GM12878 (cell line): Measurements from ENCODE around the gene SHB. TPM values are rescaled to one million over a fixed set of nuclear protein-coding genes. Genes with fewer than 3 reads are reported as not detected.

ENCODE experiments used
- ATF3 ChIP-seq: IDR thresholded peaks from 2 replicates; pipeline ENCODE4 v1.6.1; 2011; ENCODE audit warnings: low read depth, mild to moderate bottlenecking, low read length, moderate library complexity, borderline replicate concordance; ENCODE audit errors: extremely low read depth
- BCLAF1 ChIP-seq: fragments of 450-650 bp; IDR thresholded peaks from 2 replicates; pipeline ENCODE4 v1.6.1; 2017; ENCODE audit warnings: antibody characterized with exemption, mild to moderate bottlenecking, moderate library complexity
- CBFB ChIP-seq: IDR thresholded peaks from 2 replicates; pipeline ENCODE4 v1.6.1; 2016; ENCODE audit warnings: antibody characterized with exemption, low read depth
- EP300 ChIP-seq, 2 experiments: fragments of 150-350 bp in 1 of 2; IDR thresholded peaks; 2 replicates each; pipeline ENCODE4 v1.6.1; 2011 to 2012; ENCODE audit warnings: low read depth in 2 of 2, low read length in 2 of 2, borderline replicate concordance in 1 of 2, improper control_type of control experiment in 1 of 2, inconsistent platforms in 1 of 2; ENCODE audit not compliant: control insufficient read depth in 1 of 2
- HSF1 ChIP-seq: fragments of 150-350 bp; IDR thresholded peaks from 2 replicates; pipeline ENCODE4 v1.6.1; 2014; ENCODE audit warnings: mild to moderate bottlenecking, low read depth, low read length
- IRF3 ChIP-seq: fragments of 450-650 bp; IDR thresholded peaks from 2 replicates; pipeline ENCODE4 v1.6.1; 2014; ENCODE audit warnings: mild to moderate bottlenecking
- MYB ChIP-seq: fragments of 150-350 bp; IDR thresholded peaks from 2 replicates; pipeline ENCODE4 v1.6.1; 2014; ENCODE audit warnings: mild to moderate bottlenecking, low read depth, low read length, borderline replicate concordance
- NFXL1 ChIP-seq: fragments of 450-650 bp; IDR thresholded peaks from 2 replicates; pipeline ENCODE4 v1.6.1; 2017; ENCODE audit warnings: antibody characterized with exemption, mild to moderate bottlenecking, borderline replicate concordance
- NFYB ChIP-seq: IDR thresholded peaks from 2 replicates; pipeline ENCODE4 v1.6.1; 2011; ENCODE audit warnings: low read depth, mild to moderate bottlenecking, low read length, improper control_type of control experiment, moderate library complexity; ENCODE audit not compliant: insufficient read depth
- NRF1 ChIP-seq: conservative IDR thresholded peaks from 2 replicates; pipeline ENCODE4 v1.6.1; 2011; ENCODE audit warnings: mild to moderate bottlenecking, low read depth, low read length, improper control_type of control experiment
- PAX5 ChIP-seq: IDR thresholded peaks from 2 replicates; pipeline ENCODE4 v1.6.1; 2011; ENCODE audit warnings: low read depth, low read length, borderline replicate concordance
- PML ChIP-seq: IDR thresholded peaks from 2 replicates; pipeline ENCODE4 v1.6.1; 2012; ENCODE audit warnings: low read length, inconsistent platforms
- POLR2A ChIP-seq: IDR thresholded peaks from 2 replicates; pipeline ENCODE4 v1.6.1; 2011; ENCODE audit warnings: low read depth, mild to moderate bottlenecking, low read length
- RFX5 ChIP-seq: IDR thresholded peaks from 2 replicates; pipeline ENCODE4 v1.6.1; 2011; ENCODE audit warnings: low read depth, low read length, improper control_type of control experiment
- SIN3A ChIP-seq: IDR thresholded peaks from 2 replicates; pipeline ENCODE4 v1.6.1; 2012; ENCODE audit warnings: low read depth, low read length, improper control_type of control experiment
- SREBF1 ChIP-seq: IDR thresholded peaks from 2 replicates; pipeline ENCODE4 v1.6.1; 2012; ENCODE audit warnings: mild to moderate bottlenecking, low read length
- STAT1 ChIP-seq: fragments of 450-650 bp; conservative IDR thresholded peaks from 2 replicates; pipeline ENCODE4 v1.6.1; 2014; ENCODE audit warnings: antibody characterized with exemption, mild to moderate bottlenecking
- SUZ12 ChIP-seq: fragments of 200-600 bp; sonication (generic); IDR thresholded peaks from one replicate; pipeline ENCODE4 v1.6.1; 2018; ENCODE audit warnings: antibody characterized with exemption, mild to moderate bottlenecking; ENCODE audit not compliant: unreplicated experiment
- USF2 ChIP-seq: IDR thresholded peaks from 2 replicates; pipeline ENCODE4 v1.6.1; 2011; ENCODE audit warnings: low read depth, low read length, improper control_type of control experiment, borderline replicate concordance
- YBX1 ChIP-seq: fragments of 450-650 bp; IDR thresholded peaks from 2 replicates; pipeline ENCODE4 v1.6.1; 2016; ENCODE audit warnings: antibody characterized with exemption
- ZNF274 ChIP-seq: IDR thresholded peaks from one replicate; pipeline ENCODE4 v1.8.0; 2011; ENCODE audit not compliant: insufficient read length, insufficient read depth
- ZNF384 ChIP-seq: IDR thresholded peaks from 2 replicates; pipeline ENCODE4 v1.6.1; 2012; ENCODE audit warnings: low read depth, mild to moderate bottlenecking, low read length, improper control_type of control experiment, borderline replicate concordance
- ZSCAN29 ChIP-seq: fragments of 450-650 bp; IDR thresholded peaks from 2 replicates; pipeline ENCODE4 v1.6.1; 2017; ENCODE audit warnings: mild to moderate bottlenecking, moderate library complexity
- polyA plus RNA-seq, 11 experiments: library from polyadenylated mRNA; depleted of rRNA in 4 of 11; unstranded in 6 of 11; stranded (reverse) in 5 of 11; fragments of >200 nt; fragmentation: Nextera tagmentation in 4 of 11; fragmentation: Illumina TruSeq in 1 of 11; extraction: Ambion mirVana in 4 of 11; extraction: Trizol in 1 of 11; gene quantifications; 1 replicate in 1 of 11; 2 replicates in 10 of 11; pipeline versions ENCODE4 v1.2.1 to v1.2.3, GENCODE V29; 2011 to 2016; ENCODE audit warnings: inconsistent platforms in 2 of 11, missing spikeins in 2 of 11, low read depth in 1 of 11
- total RNA-seq, 4 experiments: library from RNA; depleted of rRNA in 3 of 4; stranded (reverse); fragments of >200 nt in 3 of 4; fragmentation: Illumina TruSeq in 1 of 4; extraction: Trizol in 1 of 4; gene quantifications; 2 replicates each; pipeline versions ENCODE4 v1.2.1 to v1.2.3, GENCODE V29; 2013 to 2021

Gene SHB
- total and polyA plus RNA-seq, 10 of the 15 experiments (the other 5 are each of a cell fraction or from before 2014, with no cell fraction given), result 0.29 to 6.2 (median 1.3) TPM

GRCh38 chr9:37903647-37904444, 165.2 kb downstream of the SHB start, which contains the start of gene SLC25A51 (continued):
- TF ChIP-seq BCLAF1 (no peak), USF2 (peak; percentile 78), STAT1 (peak; percentile 98), NRF1 (peak; percentile 67), YBX1 (no peak), EP300 (IDR thresholded peaks at IDR 0.05; ENCODE audit: borderline replicate concordance in 1 of 2, control insufficient read depth in 1 of 2, low read depth in 2 of 2, low read length in 2 of 2) (peak in 1 of 2 experiments; percentile 59; a peak in 1 of 4 replicates), SUZ12 (no peak), ATF3 (peak; percentile 84), CBFB (peak; percentile 93), NFYB (peak; percentile 24; the same call in 1 of the 2 replicates), POLR2A (peak; percentile 88), PAX5 (peak; percentile 28; the same call in 1 of the 2 replicates), RFX5 (0 out of 2 replicates have a peak, but pooled peaks have one; percentile 43), NFXL1 (no peak), ZSCAN29 (no peak), ZNF274 (no peak), ZNF384 (0 out of 2 replicates have a peak, but pooled peaks have one; percentile 21), IRF3 (peak; percentile 12; the same call in 1 of the 2 replicates), MYB (peak; percentile 55; the same call in 1 of the 2 replicates), HSF1 (0 out of 2 replicates have a peak, but pooled peaks have one; percentile 20), SIN3A (peak; percentile 73; the same call in 1 of the 2 replicates), SREBF1 (0 out of 2 replicates have a peak, but pooled peaks have one; percentile 10), PML (peak; percentile 69; the same call in 1 of the 2 replicates)
